Liver (tissue), 9 donors: Measurements from ENCODE around the gene ADCY10. TPM values are rescaled to one million over a fixed set of nuclear protein-coding genes. Genes with fewer than 3 reads are reported as not detected.

Source experiments
- DNase-seq: peaks from one replicate; pipeline ENCODE4 v3.0.0-alpha.2; 2017; ENCODE audit warnings: low spot score
- H3K27ac ChIP-seq, 2 donors: one replicate each; pipeline ENCODE4 v1.7.0; 2013; ENCODE audit warnings: inconsistent platforms in 2 of 2, low read length in 2 of 2, control low read depth in 1 of 2, low read depth in 1 of 2, mild to moderate bottlenecking in 1 of 2
- H3K27me3 ChIP-seq, 4 donors: one replicate each; pipeline versions ENCODE4 v1.6.1 to v1.7.0; 2013; ENCODE audit warnings: low read length in 3 of 4, inconsistent platforms in 1 of 4, mild to moderate bottlenecking in 1 of 4, moderate library complexity in 1 of 4; ENCODE audit not compliant: control insufficient read depth in 4 of 4, insufficient read depth in 4 of 4
- H3K36me3 ChIP-seq, 4 donors: one replicate each; pipeline versions ENCODE4 v1.6.1 to v1.7.0; 2013; ENCODE audit warnings: low read length in 3 of 4, mild to moderate bottlenecking in 3 of 4, low read depth in 1 of 4, moderate library complexity in 1 of 4; ENCODE audit not compliant: control insufficient read depth in 4 of 4, insufficient read depth in 3 of 4
- H3K4me1 ChIP-seq, 4 donors: one replicate each; pipeline versions ENCODE4 v1.6.1 to v1.7.0; 2013; ENCODE audit warnings: low read length in 3 of 4, mild to moderate bottlenecking in 3 of 4, moderate library complexity in 1 of 4; ENCODE audit not compliant: control insufficient read depth in 4 of 4, insufficient read depth in 4 of 4
- H3K4me3 ChIP-seq, 3 donors: one replicate each; pipeline versions ENCODE4 v1.6.1 to v1.7.0; 2013; ENCODE audit warnings: low read length in 3 of 3, control low read depth in 1 of 3, low read depth in 1 of 3, mild to moderate bottlenecking in 1 of 3
- H3K9ac ChIP-seq, 2 donors: one replicate each; pipeline ENCODE4 v1.7.0; 2013; ENCODE audit warnings: low read length in 2 of 2, mild to moderate bottlenecking in 2 of 2, moderate library complexity in 2 of 2, control low read depth in 1 of 2, low read depth in 1 of 2
- H3K9me3 ChIP-seq, 4 donors: one replicate each; pipeline versions ENCODE4 v1.6.1 to v1.7.0; 2013; ENCODE audit warnings: low read length in 3 of 4; ENCODE audit not compliant: control insufficient read depth in 4 of 4
- EGR1 ChIP-seq, 2 donors: IDR thresholded peaks; 2 replicates each; pipeline ENCODE4 v1.6.1; 2016 to 2018; ENCODE audit warnings: antibody characterized with exemption in 2 of 2, low read depth in 2 of 2
- FOXA1 ChIP-seq: IDR thresholded peaks from 2 replicates; pipeline ENCODE4 v1.6.1; 2016; ENCODE audit warnings: antibody characterized with exemption
- FOXA2 ChIP-seq: IDR thresholded peaks from 2 replicates; pipeline ENCODE4 v1.6.1; 2016; ENCODE audit warnings: antibody characterized with exemption
- HNF4A ChIP-seq, 2 donors: conservative IDR thresholded peaks; 2 replicates each; pipeline ENCODE4 v1.6.1; 2016; ENCODE audit warnings: antibody characterized with exemption in 2 of 2, mild to moderate bottlenecking in 2 of 2
- JUND ChIP-seq, 2 donors: IDR thresholded peaks; 2 replicates each; pipeline ENCODE4 v1.6.1; 2016; ENCODE audit warnings: antibody characterized with exemption in 2 of 2
- NR2F2 ChIP-seq: IDR thresholded peaks from 2 replicates; pipeline ENCODE4 v1.6.1; 2016; ENCODE audit warnings: antibody characterized with exemption
- RAD21 ChIP-seq, 2 donors: IDR thresholded peaks; 2 replicates each; pipeline ENCODE4 v1.6.1; 2016; ENCODE audit warnings: antibody characterized with exemption in 2 of 2, mild to moderate bottlenecking in 2 of 2
- RXRA ChIP-seq, 2 donors: IDR thresholded peaks; 2 replicates each; pipeline ENCODE4 v1.6.1; 2017 to 2018; ENCODE audit warnings: antibody characterized with exemption in 2 of 2, mild to moderate bottlenecking in 1 of 2
- SP1 ChIP-seq: IDR thresholded peaks from 2 replicates; pipeline ENCODE4 v1.6.1; 2018; ENCODE audit warnings: antibody characterized with exemption, mild to moderate bottlenecking
- TAF1 ChIP-seq: conservative IDR thresholded peaks from 2 replicates; pipeline ENCODE4 v1.6.1; 2016; ENCODE audit warnings: antibody characterized with exemption, mild to moderate bottlenecking
- YY1 ChIP-seq: IDR thresholded peaks from 2 replicates; pipeline ENCODE4 v1.6.1; 2016; ENCODE audit warnings: antibody characterized with exemption, mild to moderate bottlenecking
- WGBS: extraction: QIAGEN DNeasy Blood & Tissue Kit; methylation state at CpG from one replicate; pipeline ENCODE4 v1.1.7; 2013; 5-methylcytosine and 5-hydroxymethylcytosine counted together
- polyA plus RNA-seq, 2 donors: library from polyadenylated mRNA; stranded (reverse) in 1 of 2; unstranded in 1 of 2; fragments of 200-250 nt in 1 of 2; fragments of >200 nt in 1 of 2; fragmentation: Nextera tagmentation in 1 of 2; extraction: Ambion mirVana in 1 of 2; gene quantifications; one replicate each; pipeline versions ENCODE4 v1.2.1 to v1.2.3, GENCODE V29; 2013 to 2015
- total RNA-seq, 2 donors: library from RNA; depleted of rRNA; stranded (reverse); fragments of >200 nt; gene quantifications; one replicate each; pipeline ENCODE4 v1.2.3, GENCODE V29; 2014
- TF ChIP-seq, protein P1 (sequence below): IDR thresholded peaks from 2 replicates; pipeline ENCODE4 v1.6.1; 2016; ENCODE audit warnings: antibody characterized with exemption
- TF ChIP-seq, protein P2 (sequence below): IDR thresholded peaks from 2 replicates; pipeline ENCODE4 v1.6.1; 2016; ENCODE audit warnings: antibody characterized with exemption
- TF ChIP-seq, protein P3 (sequence below): IDR thresholded peaks from 2 replicates; pipeline ENCODE4 v1.6.1; 2016; ENCODE audit warnings: antibody characterized with exemption, mild to moderate bottlenecking
- TF ChIP-seq, protein P4 (sequence below): fragments of 150-350 bp; IDR thresholded peaks from 2 replicates; pipeline ENCODE4 v1.5.1; 2017; ENCODE audit warnings: improper control_type of control experiment, low read depth, low read length; ENCODE audit not compliant: missing input control
- TF ChIP-seq, protein P5 (sequence below): IDR thresholded peaks from 2 replicates; pipeline ENCODE4 v1.6.1; 2016; ENCODE audit warnings: antibody characterized with exemption
- donor health status: healthy.
- donor health status: healthy.
- donor health status: healthy.
- donor health status: healthy.
- donor health status: healthy.

The ADCY10 gene
- total and polyA plus RNA-seq, 4 donors, result 0.89 to 4.7 (median 2.3) TPM

DNA sequence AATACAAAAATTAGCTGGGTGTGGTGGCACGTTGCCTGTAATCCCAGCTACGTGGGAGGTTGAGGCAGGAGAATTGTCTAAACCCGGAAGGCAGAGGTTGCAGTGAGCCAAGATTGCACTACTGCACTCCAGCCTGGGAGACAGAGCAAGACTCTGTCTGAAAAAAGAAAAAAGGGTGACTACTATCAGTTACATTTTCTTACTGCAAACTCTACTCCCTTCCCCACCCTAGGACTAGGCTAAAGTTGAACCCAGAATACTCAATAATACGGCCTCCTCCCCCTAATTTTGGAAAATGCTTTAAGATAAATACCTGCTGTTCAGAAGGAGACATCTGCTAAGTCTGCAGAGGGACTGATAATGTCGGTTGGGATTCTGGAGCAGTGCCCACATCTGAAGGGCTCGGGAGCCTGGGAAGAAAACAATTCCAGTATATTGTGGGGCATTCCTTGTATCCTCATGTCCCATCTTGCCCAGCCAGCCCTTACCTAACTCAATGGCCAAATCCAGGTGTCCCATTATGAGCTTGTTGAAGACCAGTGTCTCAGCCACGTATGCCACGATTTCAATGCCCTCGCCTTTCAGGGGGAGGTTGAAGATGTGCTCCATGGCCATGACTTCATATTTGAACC is 89.7 kb downstream of the ADCY10 start (continued):
- no peak for TF ChIP-seq EGR1 (IDR thresholded peaks at IDR 0.05; ENCODE audit: low read depth in 2 of 2)
- no peak for TF ChIP-seq HNF4A (conservative IDR thresholded peaks at IDR 0.05)

DNA sequence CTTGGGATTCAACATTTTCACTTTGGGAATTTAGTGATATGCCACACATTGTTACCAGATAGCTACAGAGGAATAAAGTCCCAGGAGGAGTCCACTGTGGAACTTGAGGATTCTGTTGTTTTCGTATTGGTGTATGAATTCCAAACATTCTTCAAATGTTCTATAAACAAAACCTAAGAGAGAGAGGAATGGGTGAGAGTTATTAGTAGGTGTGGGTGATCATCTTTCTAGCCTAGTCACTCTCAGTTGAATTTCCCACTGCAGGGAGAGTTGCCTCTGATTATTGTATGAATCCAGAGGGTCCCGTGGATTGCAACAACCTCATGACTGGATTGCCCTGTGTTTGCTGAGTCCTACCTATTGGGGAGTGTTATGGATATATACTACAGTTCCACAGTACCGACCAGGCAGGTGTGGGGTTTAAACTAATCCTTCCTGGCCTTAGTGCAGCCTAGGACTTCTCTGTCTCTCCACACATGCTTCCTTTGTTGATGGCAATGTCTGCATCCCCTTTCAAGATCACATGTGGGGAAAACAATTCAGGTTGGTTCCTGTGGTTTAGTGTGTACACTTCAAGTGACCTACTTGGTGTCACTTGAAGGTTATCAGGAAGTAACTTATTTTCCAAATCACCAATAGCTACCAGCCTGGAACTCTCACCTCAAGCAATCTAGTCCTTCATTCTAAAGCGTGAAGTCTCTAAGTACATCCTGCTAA is 91.8 kb downstream of the ADCY10 start:
- DNase-seq, result no peak
- 89% methylated on average over 4 of the region's 4 CpGs for WGBS
- no peak overlapping the region for H3K9ac ChIP-seq
- TF ChIP-seq TAF1 (no peak), YY1 (no peak), RAD21 (IDR thresholded peaks at IDR 0.05) (no peak), FOXA2 (no peak), HNF4A (conservative IDR thresholded peaks at IDR 0.05) (no peak), NR2F2 (no peak), RXRA (IDR thresholded peaks at IDR 0.05) (no peak), JUND (IDR thresholded peaks at IDR 0.05) (no peak), SP1 (no peak), FOXA1 (no peak), EGR1 (IDR thresholded peaks at IDR 0.05; ENCODE audit: low read depth in 2 of 2) (no peak)
- TF ChIP-seq, protein P1, sequence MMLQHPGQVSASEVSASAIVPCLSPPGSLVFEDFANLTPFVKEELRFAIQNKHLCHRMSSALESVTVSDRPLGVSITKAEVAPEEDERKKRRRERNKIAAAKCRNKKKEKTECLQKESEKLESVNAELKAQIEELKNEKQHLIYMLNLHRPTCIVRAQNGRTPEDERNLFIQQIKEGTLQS, result no peak
- TF ChIP-seq, protein P2, sequence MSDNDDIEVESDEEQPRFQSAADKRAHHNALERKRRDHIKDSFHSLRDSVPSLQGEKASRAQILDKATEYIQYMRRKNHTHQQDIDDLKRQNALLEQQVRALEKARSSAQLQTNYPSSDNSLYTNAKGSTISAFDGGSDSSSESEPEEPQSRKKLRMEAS, result no peak
- TF ChIP-seq, protein P3, sequence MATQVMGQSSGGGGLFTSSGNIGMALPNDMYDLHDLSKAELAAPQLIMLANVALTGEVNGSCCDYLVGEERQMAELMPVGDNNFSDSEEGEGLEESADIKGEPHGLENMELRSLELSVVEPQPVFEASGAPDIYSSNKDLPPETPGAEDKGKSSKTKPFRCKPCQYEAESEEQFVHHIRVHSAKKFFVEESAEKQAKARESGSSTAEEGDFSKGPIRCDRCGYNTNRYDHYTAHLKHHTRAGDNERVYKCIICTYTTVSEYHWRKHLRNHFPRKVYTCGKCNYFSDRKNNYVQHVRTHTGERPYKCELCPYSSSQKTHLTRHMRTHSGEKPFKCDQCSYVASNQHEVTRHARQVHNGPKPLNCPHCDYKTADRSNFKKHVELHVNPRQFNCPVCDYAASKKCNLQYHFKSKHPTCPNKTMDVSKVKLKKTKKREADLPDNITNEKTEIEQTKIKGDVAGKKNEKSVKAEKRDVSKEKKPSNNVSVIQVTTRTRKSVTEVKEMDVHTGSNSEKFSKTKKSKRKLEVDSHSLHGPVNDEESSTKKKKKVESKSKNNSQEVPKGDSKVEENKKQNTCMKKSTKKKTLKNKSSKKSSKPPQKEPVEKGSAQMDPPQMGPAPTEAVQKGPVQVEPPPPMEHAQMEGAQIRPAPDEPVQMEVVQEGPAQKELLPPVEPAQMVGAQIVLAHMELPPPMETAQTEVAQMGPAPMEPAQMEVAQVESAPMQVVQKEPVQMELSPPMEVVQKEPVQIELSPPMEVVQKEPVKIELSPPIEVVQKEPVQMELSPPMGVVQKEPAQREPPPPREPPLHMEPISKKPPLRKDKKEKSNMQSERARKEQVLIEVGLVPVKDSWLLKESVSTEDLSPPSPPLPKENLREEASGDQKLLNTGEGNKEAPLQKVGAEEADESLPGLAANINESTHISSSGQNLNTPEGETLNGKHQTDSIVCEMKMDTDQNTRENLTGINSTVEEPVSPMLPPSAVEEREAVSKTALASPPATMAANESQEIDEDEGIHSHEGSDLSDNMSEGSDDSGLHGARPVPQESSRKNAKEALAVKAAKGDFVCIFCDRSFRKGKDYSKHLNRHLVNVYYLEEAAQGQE, result no peak
- TF ChIP-seq, protein P4, sequence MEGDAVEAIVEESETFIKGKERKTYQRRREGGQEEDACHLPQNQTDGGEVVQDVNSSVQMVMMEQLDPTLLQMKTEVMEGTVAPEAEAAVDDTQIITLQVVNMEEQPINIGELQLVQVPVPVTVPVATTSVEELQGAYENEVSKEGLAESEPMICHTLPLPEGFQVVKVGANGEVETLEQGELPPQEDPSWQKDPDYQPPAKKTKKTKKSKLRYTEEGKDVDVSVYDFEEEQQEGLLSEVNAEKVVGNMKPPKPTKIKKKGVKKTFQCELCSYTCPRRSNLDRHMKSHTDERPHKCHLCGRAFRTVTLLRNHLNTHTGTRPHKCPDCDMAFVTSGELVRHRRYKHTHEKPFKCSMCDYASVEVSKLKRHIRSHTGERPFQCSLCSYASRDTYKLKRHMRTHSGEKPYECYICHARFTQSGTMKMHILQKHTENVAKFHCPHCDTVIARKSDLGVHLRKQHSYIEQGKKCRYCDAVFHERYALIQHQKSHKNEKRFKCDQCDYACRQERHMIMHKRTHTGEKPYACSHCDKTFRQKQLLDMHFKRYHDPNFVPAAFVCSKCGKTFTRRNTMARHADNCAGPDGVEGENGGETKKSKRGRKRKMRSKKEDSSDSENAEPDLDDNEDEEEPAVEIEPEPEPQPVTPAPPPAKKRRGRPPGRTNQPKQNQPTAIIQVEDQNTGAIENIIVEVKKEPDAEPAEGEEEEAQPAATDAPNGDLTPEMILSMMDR, result no peak
- TF ChIP-seq, protein P5, sequence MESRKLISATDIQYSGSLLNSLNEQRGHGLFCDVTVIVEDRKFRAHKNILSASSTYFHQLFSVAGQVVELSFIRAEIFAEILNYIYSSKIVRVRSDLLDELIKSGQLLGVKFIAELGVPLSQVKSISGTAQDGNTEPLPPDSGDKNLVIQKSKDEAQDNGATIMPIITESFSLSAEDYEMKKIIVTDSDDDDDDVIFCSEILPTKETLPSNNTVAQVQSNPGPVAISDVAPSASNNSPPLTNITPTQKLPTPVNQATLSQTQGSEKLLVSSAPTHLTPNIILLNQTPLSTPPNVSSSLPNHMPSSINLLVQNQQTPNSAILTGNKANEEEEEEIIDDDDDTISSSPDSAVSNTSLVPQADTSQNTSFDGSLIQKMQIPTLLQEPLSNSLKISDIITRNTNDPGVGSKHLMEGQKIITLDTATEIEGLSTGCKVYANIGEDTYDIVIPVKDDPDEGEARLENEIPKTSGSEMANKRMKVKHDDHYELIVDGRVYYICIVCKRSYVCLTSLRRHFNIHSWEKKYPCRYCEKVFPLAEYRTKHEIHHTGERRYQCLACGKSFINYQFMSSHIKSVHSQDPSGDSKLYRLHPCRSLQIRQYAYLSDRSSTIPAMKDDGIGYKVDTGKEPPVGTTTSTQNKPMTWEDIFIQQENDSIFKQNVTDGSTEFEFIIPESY, result no peak
- H3K27ac ChIP-seq, result no peak overlapping the region
- no peaks in the 10 kb centered on the region for H3K9me3 ChIP-seq
- no peaks in the 10 kb centered on the region for H3K36me3 ChIP-seq
- H3K27me3 ChIP-seq, result no peaks in the 10 kb centered on the region
- no peak overlapping the region for H3K4me3 ChIP-seq
- H3K4me1 ChIP-seq, result peaks cover 0 to 5% (median 2%) of the 10 kb centered on the region in 4 donors
